Astrocyte of the cerebellum (primary cell): ENCODE results near the gene GMDS.

Experiments used
- DNase-seq: peaks from one replicate; pipeline ENCODE4 v3.0.0-alpha.2; 2011; ENCODE audit warnings: low read depth
- H3K4me3 ChIP-seq: 2 replicates; pipeline ENCODE4 v1.5.1; 2011; ENCODE audit warnings: mild to moderate bottlenecking, low read depth, low read length, moderate library complexity
- CTCF ChIP-seq: IDR thresholded peaks from 2 replicates; pipeline ENCODE4 v1.5.1; 2012; ENCODE audit warnings: low read length, low read depth, moderate library complexity, mild to moderate bottlenecking; ENCODE audit errors: missing control alignments
- in situ Hi-C: cut with HindIII; loops from 2 replicates; pipeline ENCODE4 v1.10.0; 2017; ENCODE audit warnings: low sequenced_read_pairs

Gene GMDS

GRCh38 chr6:1600063-1600763 is 645.2 kb downstream of the GMDS start:
- no peak for TF ChIP-seq CTCF
- H3K4me3 ChIP-seq = no peak overlapping the region
- no peak for DNase-seq
- in situ Hi-C loops = loop anchor here (5.0 to 10.0 kb wide), 2 partner anchors 502 to 595 kb away; no protein-coding TSS in a partner anchor

- in situ Hi-C loops = no loop called here
- H3K4me3 ChIP-seq = no peak overlapping the region
- DNase-seq = no peak
- no peak for TF ChIP-seq CTCF
Measured at GRCh38 chr6:1599469-1599868, 645.9 kb downstream of the GMDS start.

GRCh38 chr6:1598886-1599285 is 646.5 kb downstream of the GMDS start:
- no peak overlapping the region for H3K4me3 ChIP-seq
- no peak for TF ChIP-seq CTCF
- no peak for DNase-seq
- in situ Hi-C loops = no loop called here

- H3K4me3 ChIP-seq = no peak overlapping the region
- no peak for DNase-seq
- in situ Hi-C loops = no loop called here
- no peak for TF ChIP-seq CTCF
Measured at GRCh38 chr6:1598433-1598832, 647.0 kb downstream of the GMDS start.

GRCh38 chr6:1597924-1598323 is 647.5 kb downstream of the GMDS start:
- DNase-seq = no peak
- H3K4me3 ChIP-seq = no peak overlapping the region
- in situ Hi-C loops = no loop called here
- no peak for TF ChIP-seq CTCF

- in situ Hi-C loops = no loop called here
- TF ChIP-seq CTCF = no peak
- no peak overlapping the region for H3K4me3 ChIP-seq
- DNase-seq = no peak
Measured at GRCh38 chr6:1597121-1597744, 648.2 kb downstream of the GMDS start.
